Measurements from ENCODE around the gene ANKS6.

Gene ANKS6

GRCh38 chr9:98740226-98740881 is 56.0 kb downstream of the ANKS6 start:
- no peak for DNase-seq

DNA sequence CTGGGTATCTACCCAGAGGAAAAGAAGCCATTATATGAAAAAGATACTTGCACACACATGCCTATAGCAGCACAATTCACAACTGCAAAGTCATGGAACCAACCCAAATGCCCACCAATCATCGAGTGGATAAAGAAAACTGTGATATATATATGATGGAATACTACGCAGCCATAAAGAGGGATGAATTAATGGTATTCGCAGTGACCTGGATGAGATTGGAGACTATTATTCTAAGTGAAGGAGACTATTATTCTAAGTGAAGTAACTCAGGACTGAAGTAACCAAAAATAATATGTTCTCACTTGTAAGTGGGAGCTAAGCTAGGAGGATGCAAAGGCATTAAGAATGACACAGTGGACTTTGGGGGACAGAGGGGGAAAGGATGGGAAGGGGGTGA is 57.6 kb downstream of the ANKS6 start:
- DNase-seq: no peak

DNA sequence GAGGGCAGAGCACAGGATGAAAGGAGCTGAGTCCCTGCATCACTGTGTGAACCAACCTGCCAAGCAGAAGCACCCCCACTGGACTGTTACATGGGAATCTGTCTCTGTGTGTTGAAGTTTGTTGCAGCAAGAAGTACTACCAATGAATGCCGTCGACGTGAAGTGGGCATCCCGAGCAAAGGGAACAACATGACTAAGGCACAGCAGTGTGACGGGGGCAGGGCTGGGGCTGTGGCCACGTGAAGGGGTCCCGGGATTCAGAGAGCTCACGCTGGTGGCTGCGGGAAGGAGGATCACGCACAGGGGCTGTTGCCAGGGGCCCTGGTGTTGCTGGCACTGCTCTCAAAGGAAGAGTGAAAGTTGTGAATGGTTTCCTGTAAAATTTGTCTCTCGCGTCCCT is 60.1 kb downstream of the ANKS6 start:
- DNase-seq: no peak

DNA sequence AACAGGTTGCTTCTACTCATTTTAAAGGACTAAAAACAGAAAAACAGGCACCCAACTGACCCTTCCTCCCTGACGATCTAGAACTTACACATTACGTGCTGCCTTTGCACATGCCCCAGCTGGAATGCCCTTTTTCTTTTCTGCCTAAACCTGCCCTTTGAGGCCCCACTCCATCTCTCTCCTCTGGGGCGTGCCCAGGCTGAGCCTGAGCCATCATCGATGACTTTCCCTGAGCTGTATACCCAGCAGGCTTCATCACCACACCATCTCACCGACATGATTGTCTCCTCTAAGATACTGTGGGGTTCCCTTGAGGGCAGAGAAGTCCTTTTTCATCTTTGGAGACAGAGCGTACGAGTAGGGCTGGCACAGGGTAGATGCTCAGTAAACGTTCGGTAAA is 63.6 kb downstream of the ANKS6 start:
- no peak for DNase-seq

- DNase-seq: no peak
Measured at GRCh38 chr9:98732091-98732490, 64.3 kb downstream of the ANKS6 start.

GRCh38 chr9:98730871-98731270 is 65.5 kb downstream of the ANKS6 start:
- no peak for DNase-seq

DNA sequence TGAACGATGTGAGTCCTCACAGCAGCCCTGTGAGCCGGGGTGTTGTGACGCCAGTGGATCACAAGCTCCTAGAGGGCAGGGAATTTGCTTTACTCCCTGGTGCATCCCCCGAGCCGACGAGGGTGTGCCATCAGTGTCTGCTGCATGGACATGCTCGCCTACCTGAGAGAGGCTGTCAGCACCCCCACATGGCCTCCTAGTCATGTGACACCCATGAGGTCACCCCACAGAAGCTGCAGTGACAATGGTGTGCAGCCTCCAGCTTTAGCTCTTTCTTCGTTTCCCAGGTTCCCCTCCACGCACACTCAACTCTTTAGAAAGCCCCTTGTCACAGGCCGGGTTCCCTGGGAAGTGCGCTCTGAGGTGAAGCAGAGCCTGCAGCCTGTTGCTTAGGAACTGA is 67.9 kb downstream of the ANKS6 start:
- no peak for DNase-seq

GRCh38 chr9:98727428-98727827 is 68.9 kb downstream of the ANKS6 start:
- no peak for DNase-seq

DNA sequence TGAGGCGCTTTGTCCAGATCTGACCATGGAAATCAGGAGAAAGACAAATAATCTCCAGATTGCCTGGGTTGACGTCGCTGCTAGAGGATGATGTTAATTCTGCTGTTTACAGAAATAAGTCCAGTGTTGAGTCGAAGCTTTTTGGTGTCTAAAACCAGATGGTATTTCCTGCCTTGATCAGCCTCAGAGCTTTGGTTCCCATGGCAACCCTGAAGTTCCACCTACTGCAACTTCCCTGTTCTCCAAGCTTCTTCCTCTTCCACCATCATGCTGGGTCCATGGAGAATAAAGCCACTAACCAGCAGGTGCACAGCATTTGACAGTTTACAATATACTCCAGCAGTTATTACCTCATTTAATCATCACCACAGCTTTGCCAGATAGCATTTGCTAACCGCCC is 69.6 kb downstream of the ANKS6 start:
- peak in 18 of 56 donors; percentile 8 to 75 (median 32) for DNase-seq

- DNase-seq: no peak
Measured at GRCh38 chr9:98724810-98725530, 71.4 kb downstream of the ANKS6 start.

DNA sequence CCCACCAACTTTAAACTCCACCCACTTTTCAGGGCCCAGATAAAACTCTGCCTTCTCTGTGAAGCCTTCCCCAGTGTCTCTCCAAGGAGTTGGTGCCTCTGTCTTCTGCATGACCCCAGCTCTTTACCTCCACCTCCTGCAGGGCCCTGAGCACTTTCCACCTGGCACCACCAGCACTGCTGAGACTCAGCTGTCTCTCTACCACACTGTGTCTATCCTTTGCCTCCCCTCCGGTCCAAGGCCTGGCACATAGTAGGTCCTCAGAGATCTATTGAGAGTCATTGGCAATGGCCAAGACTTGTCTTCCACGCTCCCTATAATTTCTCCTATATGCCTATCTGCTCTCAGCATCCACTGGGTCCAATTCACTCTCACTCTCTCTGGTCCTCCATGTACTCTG is 74.7 kb downstream of the ANKS6 start:
- no peak for DNase-seq

- no peak for DNase-seq
Measured at GRCh38 chr9:98720402-98720801, 76.0 kb downstream of the ANKS6 start.

GRCh38 chr9:98719055-98719454 is 77.3 kb downstream of the ANKS6 start:
- no peak for DNase-seq

GRCh38 chr9:98714833-98715232 is 81.5 kb downstream of the ANKS6 start:
- DNase-seq: no peak

DNA sequence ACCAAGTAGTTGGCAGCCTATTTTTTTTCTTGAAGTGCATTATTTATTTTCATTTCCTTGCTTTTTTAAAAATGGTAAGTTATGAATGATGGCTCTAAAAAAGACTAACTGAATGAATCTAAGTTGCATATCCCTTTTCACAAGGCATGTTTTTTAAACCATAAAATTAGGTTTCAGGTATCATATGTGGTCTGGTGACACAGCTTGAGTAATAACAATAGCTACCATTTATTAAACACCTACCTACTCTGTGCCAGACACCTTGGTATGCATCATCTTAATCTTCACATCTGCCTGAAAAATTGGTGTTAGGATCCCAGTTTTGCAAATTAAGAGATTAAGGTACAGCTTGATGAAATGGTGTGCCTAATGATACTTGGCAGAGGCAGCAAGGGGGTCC is 83.4 kb downstream of the ANKS6 start:
- no peak for DNase-seq

- no peak for DNase-seq
Measured at GRCh38 chr9:98709968-98710965, 86.1 kb downstream of the ANKS6 start.

GRCh38 chr9:98708933-98709911 is 87.1 kb downstream of the ANKS6 start, which contains the start of gene GABBR2:
Gene GABBR2, minus strand, starts transcription at chr9:98708935. Its CDS starts 198 bp downstream, at chr9:98708737.
- peak in 17 of 56 donors; percentile 10 to 56 (median 26) for DNase-seq

DNA sequence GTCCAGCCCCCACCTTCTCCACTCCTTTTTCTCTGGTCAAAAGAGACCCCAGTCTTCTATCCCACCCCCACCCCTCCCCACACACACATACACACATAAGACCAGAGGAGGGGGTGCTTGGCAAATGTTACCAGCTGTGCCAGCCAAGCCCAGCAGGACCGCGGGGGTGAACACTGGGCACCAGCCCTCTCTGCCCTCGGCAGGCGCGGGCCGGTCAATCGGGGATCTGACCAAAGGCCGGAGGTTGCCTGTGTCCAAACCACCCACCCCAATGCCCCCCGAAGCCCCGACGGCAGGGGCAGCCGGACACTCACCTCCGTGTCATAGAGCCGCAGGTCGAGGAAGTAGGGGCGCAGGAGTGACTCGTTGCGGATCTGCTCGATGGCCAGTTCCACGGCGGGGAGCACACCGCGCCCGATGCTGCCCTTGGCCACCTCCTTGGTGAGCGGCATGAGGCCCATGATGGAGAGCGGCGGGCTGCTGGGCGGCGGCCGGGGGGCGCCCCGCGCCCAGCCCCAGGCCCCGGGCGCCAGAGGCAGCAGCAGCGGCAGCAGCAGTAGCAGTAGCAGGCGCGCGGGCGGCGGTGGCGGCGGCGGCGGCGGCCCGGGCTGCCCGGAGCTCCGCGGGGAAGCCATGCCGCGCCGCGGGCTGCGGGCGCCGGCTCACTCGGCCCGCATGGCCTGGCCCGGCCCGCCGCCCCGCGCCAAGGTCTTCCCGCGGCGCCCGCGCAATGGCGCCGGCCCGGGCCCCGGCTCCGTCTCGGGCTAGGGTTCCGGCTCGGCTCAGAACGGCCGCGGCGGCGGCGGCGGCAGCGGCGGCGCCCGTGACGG is 88.0 kb downstream of the ANKS6 start:
- peak in 1 of 56 donors; percentile 22 for DNase-seq
